C4-2B (cell line): ENCODE measurements around the gene INSYN1.

ENCODE experiments used
- H3K27ac ChIP-seq: fragments of 450-650 bp; 2 replicates; pipeline ENCODE4 v1.5.1; 2017
- ZFX ChIP-seq: fragments of 450-650 bp; IDR thresholded peaks from 2 replicates; pipeline ENCODE4 v1.6.1; 2017
- TF ChIP-seq, protein P1 (sequence below): fragments of 450-650 bp; conservative IDR thresholded peaks from 2 replicates; pipeline ENCODE4 v1.5.1; 2017; ENCODE audit warnings: mild to moderate bottlenecking

The INSYN1 gene, protein sequence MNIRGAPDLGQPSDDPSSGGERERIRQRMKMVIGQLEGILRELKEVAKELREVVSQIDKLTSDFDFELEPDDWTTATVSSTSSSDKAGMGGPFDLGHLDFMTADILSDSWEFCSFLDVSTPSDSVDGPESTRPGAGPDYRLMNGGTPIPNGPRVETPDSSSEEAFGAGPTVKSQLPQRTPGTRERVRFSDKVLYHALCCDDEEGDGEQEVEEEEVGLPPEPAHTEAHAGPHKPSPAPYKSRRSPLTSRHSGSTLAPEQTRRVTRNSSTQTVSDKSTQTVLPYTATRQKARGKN

DNA sequence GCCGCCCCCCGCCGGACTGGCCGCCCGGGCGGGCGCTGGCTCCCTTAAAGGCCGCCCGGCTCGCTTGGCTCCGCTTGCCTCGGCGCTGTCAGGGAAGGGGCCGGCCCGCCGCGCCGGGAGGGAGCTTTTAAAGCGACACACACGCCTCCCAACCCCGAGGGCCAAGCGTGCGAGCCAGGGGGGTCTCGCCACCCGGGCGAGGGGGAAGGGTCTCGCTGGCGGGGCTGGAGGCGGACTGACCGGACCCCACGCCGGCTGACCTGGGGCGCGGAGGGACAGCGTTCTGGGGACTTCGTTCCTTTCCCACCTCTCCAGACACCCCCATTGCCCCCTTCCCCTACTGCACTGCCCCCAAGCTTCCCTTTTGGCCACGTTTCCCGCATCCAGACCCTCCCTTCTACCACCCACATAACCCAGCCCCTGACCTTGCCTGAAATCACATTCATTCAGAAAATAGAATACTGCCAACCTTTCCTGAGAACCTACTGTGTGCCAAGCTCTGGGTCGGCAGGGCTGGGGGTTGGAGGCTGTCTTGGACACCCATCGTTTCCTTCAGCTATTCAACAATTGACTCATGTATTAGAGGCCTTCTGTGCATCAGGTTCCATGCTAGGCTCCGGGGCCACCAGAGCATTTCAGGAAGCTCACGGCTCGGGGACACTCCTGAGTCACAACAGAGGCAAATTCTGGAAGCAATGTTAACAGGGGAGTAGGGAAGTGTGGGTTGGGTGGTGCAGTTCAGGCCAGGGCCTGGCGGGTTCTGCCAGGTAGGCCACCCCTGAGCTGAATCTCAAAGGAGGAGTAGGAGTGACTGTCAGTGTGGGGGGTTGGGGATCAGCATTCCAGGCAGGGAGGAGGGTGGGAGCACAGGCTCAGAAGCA lies at the start of gene INSYN1:
Gene INSYN1, minus strand, starts transcription at position 102 of the 881 bp plus-strand sequence. CDS start 2,221 bp downstream, outside the sequence.
- TF ChIP-seq ZFX = no peak
- H3K27ac ChIP-seq = no peak within 1 kb of the TSS

DNA sequence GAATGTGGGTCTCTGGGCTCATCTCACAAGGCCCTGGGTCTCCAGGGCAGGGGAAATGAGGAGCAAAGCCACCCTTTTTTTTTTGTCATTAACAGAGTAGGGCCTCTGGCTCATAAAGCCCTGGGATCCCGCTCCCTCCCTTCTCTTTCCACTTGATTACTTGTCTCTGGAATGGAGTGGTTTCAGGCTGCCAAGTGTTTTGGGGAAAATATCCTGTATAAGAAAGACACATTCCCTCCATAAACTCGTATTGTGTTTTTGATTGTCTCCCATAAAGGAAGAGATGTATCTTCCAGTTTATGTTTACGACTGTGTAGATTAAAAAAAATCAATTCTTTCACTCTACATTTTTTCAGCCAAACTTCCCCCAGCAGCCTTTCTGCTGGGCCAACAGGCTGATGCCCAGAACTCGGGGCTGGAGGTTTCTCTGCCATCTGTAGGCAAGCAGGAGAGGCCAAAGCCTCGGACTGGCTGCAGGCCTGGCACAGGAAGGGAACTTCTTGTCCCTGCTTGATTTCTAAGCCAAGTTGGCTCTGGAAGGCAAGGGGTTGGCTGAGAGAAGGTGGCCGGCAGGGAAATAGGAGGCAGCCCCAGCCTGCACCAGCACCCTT lies 49.4 kb upstream of the INSYN1 start:
- no peak for TF ChIP-seq ZFX
- TF ChIP-seq, protein P1, sequence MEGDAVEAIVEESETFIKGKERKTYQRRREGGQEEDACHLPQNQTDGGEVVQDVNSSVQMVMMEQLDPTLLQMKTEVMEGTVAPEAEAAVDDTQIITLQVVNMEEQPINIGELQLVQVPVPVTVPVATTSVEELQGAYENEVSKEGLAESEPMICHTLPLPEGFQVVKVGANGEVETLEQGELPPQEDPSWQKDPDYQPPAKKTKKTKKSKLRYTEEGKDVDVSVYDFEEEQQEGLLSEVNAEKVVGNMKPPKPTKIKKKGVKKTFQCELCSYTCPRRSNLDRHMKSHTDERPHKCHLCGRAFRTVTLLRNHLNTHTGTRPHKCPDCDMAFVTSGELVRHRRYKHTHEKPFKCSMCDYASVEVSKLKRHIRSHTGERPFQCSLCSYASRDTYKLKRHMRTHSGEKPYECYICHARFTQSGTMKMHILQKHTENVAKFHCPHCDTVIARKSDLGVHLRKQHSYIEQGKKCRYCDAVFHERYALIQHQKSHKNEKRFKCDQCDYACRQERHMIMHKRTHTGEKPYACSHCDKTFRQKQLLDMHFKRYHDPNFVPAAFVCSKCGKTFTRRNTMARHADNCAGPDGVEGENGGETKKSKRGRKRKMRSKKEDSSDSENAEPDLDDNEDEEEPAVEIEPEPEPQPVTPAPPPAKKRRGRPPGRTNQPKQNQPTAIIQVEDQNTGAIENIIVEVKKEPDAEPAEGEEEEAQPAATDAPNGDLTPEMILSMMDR = no peak
- H3K27ac ChIP-seq = no peak overlapping the region

DNA sequence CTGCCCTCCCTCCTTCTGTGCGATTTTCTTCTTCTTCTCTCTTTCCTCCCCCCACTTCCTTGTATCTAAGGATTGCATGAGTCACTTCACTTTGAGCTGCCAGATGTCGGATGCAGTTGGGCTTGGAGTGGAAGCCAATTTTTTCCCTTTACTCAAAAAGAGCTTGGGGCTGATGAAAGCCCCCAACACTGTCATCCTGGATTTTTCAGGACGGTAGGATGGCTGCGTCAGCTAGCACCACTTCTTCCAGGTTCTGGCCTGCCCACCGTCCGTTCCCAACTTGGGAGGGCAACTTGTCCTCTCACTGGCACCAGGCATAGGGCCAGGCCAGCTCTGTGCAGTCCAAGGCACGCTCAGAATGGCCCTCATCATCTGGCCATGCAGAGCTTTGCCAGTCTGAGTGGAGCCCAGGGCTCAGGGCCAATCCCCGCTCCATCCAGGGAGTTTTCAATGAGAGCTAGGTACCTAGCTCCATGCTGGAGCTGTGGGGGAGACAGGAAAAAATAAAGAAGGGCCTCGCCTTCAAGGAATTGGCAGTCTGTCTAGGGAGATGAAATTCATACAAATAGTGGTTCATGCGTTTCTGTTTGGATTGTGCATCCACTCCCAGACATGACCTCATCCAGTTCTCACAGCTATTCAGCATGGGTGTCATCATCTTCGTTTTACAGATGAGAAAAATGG lies 47.7 kb upstream of the INSYN1 start:
- no peak overlapping the region for H3K27ac ChIP-seq
- TF ChIP-seq, protein P1 = no peak
- no peak for TF ChIP-seq ZFX

DNA sequence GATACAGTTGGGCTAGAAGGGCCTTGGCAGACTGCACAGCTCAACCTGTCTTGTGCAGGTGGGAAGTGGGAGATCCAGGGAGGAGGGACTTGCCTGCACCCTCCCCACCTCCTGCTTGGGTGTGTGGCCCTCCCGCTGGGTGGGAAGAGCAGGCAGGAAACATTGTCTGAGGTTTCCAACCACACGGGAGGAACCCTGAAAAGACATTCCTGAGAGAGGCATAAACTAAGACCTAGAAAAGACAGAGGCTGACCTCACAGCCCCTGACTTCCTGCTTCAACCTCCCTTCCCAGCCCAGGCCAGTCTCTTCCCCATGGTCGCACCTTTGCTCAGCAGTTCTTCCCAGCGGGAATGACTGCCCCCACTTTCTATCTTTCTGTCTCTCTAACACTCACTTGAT lies 46.3 kb upstream of the INSYN1 start:
- TF ChIP-seq, protein P1 = no peak
- TF ChIP-seq ZFX = no peak
- no peak overlapping the region for H3K27ac ChIP-seq

DNA sequence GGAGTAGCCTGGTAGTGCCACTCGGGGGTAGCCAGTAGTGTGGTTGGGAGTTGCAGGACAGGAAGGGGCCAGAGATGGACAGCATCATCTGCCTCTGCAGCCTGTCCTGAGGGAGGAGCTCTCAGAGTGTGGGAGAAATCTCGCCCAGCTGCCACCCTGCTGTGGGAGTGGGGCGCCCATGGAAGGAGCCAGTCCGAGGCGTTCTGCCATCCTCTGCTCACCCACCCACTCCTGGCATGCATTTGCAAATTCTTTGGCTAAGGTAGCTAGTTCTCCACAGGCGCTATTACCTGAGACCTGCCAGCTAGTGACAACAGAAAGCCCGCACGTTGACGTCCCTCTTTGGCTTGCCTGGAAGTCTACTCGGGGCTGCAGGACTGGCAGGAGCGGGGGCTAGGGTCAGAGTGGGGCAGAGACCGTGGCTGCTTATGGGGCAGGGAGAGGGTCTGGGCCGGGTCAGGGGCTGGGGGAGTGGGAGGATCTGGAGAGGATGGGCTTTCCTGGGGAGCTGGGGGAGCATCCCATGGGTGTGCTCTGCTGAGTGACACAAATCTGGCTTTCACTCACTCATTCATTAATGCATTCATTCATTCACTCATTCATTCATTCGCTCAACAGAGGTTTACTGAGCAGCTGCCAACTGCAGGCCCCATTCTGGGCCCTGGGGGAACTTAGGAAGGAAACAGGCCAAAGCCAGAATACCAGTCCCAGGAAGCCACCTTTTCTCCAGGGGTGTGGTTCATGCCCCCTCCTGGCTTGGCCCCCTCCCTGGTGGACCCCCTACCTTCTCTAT lies 44.4 kb upstream of the INSYN1 start:
- TF ChIP-seq, protein P1 = no peak
- no peak for TF ChIP-seq ZFX
- H3K27ac ChIP-seq = no peak overlapping the region

DNA sequence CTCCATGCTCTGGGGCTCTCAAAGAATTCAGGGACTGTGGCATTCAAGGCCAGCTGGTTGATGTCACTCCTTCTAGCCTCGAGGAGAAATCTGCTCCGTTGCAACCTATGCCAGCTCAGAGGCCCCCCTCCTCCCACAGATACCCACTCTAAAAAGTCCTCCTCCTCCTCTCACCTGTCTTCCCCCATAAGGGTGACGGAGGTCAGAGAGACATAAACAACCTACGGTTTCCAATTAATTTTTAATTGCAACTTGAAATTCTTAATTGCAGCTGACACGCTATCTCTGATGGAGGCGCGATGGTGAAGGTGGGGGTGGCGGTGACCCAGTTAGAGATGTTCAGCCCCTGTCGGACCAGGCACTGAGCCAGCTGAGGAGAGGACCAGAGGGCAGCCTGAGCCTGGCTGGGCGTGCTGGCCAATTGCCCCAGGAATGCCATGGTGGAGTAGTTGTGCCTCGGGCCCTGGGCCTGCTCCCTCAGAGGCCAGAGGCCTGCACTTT lies 43.2 kb upstream of the INSYN1 start:
- no peak overlapping the region for H3K27ac ChIP-seq
- TF ChIP-seq, protein P1 = no peak
- TF ChIP-seq ZFX = no peak
